A549 (cell line): Measurements from ENCODE around the gene NCAPD3. TPM values are rescaled to one million over a fixed set of nuclear protein-coding genes. Genes with fewer than 3 reads are reported as not detected.

Source experiments
- ATAC-seq, 2 experiments: fragments of 200-7000 bp in 1 of 2; fragments of >200 bp in 1 of 2; cut with Nextera tagmentation in 1 of 2; cut with Tn5 transposase in 1 of 2; 3 replicates each; pipeline versions ENCODE4 v1.8.0 to v1.9.1; 2018 to 2020; ENCODE audit warnings: mild to moderate bottlenecking in 1 of 2, moderate library complexity in 1 of 2
- CTCF ChIA-PET: fragments of 300-600 bp; sonication (Branson Sonifier 250); formaldehyde crosslinking; extraction: SDS; loops from one replicate; lab custom pipeline; 2021; ENCODE audit warnings: antibody characterized with exemption, inconsistent platforms; lab: Yijun Ruan, JAX
- POLR2A ChIA-PET: fragments of 350-600 bp; formaldehyde crosslinking; extraction: SDS; loops from one replicate; lab custom pipeline; 2021; ENCODE audit warnings: antibody characterized with exemption, inconsistent platforms; lab: Yijun Ruan, JAX
- DNase-seq, 2 experiments: peaks; one replicate each; pipeline versions ENCODE4 v3.0.0 to v3.0.0-alpha.2; 2011 to 2016; ENCODE audit warnings: low read depth in 1 of 2, low spot score in 1 of 2
- FAIRE-seq: peaks from 2 replicates; lab custom pipeline; 2011; peaks lifted over from hg19 to GRCh38; lab: Jason Lieb, UNC
- H3K27ac ChIP-seq, 2 experiments: fragments of >200 bp; sonication (Bioruptor Twin); formaldehyde crosslinking; 3 replicates each; pipeline ENCODE4 v1.5.1; 2016 to 2017
- H3K4me1 ChIP-seq: fragments of >200 bp; sonication (Bioruptor Twin); formaldehyde crosslinking; 3 replicates; pipeline ENCODE4 v1.6.1; 2016
- H3K4me2 ChIP-seq: fragments of >200 bp; sonication (Bioruptor Twin); formaldehyde crosslinking; 3 replicates; pipeline ENCODE4 v1.6.1; 2016
- H3K4me3 ChIP-seq: fragments of >200 bp; sonication (Bioruptor Twin); formaldehyde crosslinking; 3 replicates; pipeline ENCODE4 v1.5.1; 2016
- H3K9me3 ChIP-seq: fragments of >200 bp; sonication (Bioruptor Twin); formaldehyde crosslinking; 3 replicates; pipeline ENCODE4 v1.6.1; 2016
- ATOH8 ChIP-seq: fragments of 250-450 bp; sonication (Bioruptor Pico); IDR thresholded peaks from 2 replicates; pipeline ENCODE4 v1.5.0; 2020; ENCODE audit warnings: low read depth, mild to moderate bottlenecking, moderate library complexity
- BHLHE40 ChIP-seq: IDR thresholded peaks from 2 replicates; pipeline ENCODE4 v1.6.1; 2012; ENCODE audit warnings: low read depth, low read length, inconsistent platforms
- CBX2 ChIP-seq: fragments of 200-600 bp; sonication (generic); IDR thresholded peaks from 2 replicates; pipeline ENCODE4 v1.6.1; 2016; ENCODE audit warnings: low read depth, mild to moderate bottlenecking, borderline replicate concordance
- CHD2 ChIP-seq: fragments of 150-350 bp; IDR thresholded peaks from 2 replicates; pipeline ENCODE4 v1.6.1; 2014; ENCODE audit warnings: low read length; ENCODE audit not compliant: partially characterized antibody
- CTCF ChIP-seq: fragments of >200 bp; sonication (Bioruptor Twin); formaldehyde crosslinking; IDR thresholded peaks from 3 replicates; pipeline ENCODE4 v1.5.1; 2016
- EHF ChIP-seq: fragments of 250-450 bp; sonication (Bioruptor Pico); IDR thresholded peaks from 2 replicates; pipeline ENCODE4 v1.5.0; 2020; ENCODE audit warnings: mild to moderate bottlenecking
- EHMT2 ChIP-seq: fragments of 200-600 bp; sonication (generic); IDR thresholded peaks from 2 replicates; pipeline ENCODE4 v1.6.1; 2016; ENCODE audit warnings: antibody characterized with exemption, low read depth, mild to moderate bottlenecking, moderate library complexity
- EP300 ChIP-seq, 2 experiments: fragments of >200 bp; sonication (Bioruptor Twin); formaldehyde crosslinking; IDR thresholded peaks; 2 replicates in 1 of 2; 3 replicates in 1 of 2; pipeline ENCODE4 v1.6.1; 2016 to 2017
- ESRRA ChIP-seq: fragments of 150-350 bp; IDR thresholded peaks from 2 replicates; pipeline ENCODE4 v1.6.1; 2014; ENCODE audit warnings: mild to moderate bottlenecking, low read length, borderline replicate concordance
- FOSB ChIP-seq: fragments of 250-450 bp; sonication (Bioruptor Pico); IDR thresholded peaks from 2 replicates; pipeline ENCODE4 v1.5.0; 2020; ENCODE audit warnings: mild to moderate bottlenecking, moderate library complexity
- HEYL ChIP-seq: fragments of 250-450 bp; sonication (Bioruptor Pico); IDR thresholded peaks from 2 replicates; pipeline ENCODE4 v1.8.0; 2021; ENCODE audit warnings: mild to moderate bottlenecking, moderate library complexity
- HOXB13 ChIP-seq: fragments of 250-450 bp; sonication (Bioruptor Pico); IDR thresholded peaks from 2 replicates; pipeline ENCODE4 v1.5.0; 2020; ENCODE audit warnings: low read depth, mild to moderate bottlenecking, moderate library complexity
- HOXB5 ChIP-seq: fragments of 250-450 bp; sonication (Bioruptor Pico); IDR thresholded peaks from 2 replicates; pipeline ENCODE4 v1.5.0; 2020; ENCODE audit warnings: mild to moderate bottlenecking, moderate library complexity
- JUN ChIP-seq, 2 experiments: fragments of >200 bp; sonication (Bioruptor Twin); formaldehyde crosslinking; IDR thresholded peaks; 2 replicates in 1 of 2; 3 replicates in 1 of 2; pipeline ENCODE4 v1.6.1; 2016 to 2017
- JUNB ChIP-seq: fragments of >200 bp; sonication (Bioruptor Twin); formaldehyde crosslinking; IDR thresholded peaks from 2 replicates; pipeline ENCODE4 v1.6.1; 2016
- KDM1A ChIP-seq: fragments of 200-600 bp; sonication (generic); IDR thresholded peaks from 2 replicates; pipeline ENCODE4 v1.6.1; 2016; ENCODE audit warnings: low read depth, mild to moderate bottlenecking
- MAX ChIP-seq: IDR thresholded peaks from 2 replicates; pipeline ENCODE4 v1.6.1; 2012
- MAZ ChIP-seq: fragments of 150-350 bp; IDR thresholded peaks from 2 replicates; pipeline ENCODE4 v1.6.1; 2014; ENCODE audit warnings: antibody characterized with exemption, low read depth, low read length, borderline replicate concordance
- PBX3 ChIP-seq: IDR thresholded peaks from 2 replicates; pipeline ENCODE4 v1.6.1; 2012
- PHF8 ChIP-seq: fragments of 200-600 bp; sonication (generic); IDR thresholded peaks from 2 replicates; pipeline ENCODE4 v1.6.1; 2016; ENCODE audit warnings: low read depth, mild to moderate bottlenecking, antibody characterized with exemption, moderate library complexity, borderline replicate concordance
- POLR2A ChIP-seq: IDR thresholded peaks from 2 replicates; pipeline ENCODE4 v1.6.1; 2012; ENCODE audit warnings: mild to moderate bottlenecking, low read length
- RAD21 ChIP-seq, 2 experiments: fragments of >200 bp in 1 of 2; sonication (Bioruptor Twin) in 1 of 2; formaldehyde crosslinking in 1 of 2; IDR thresholded peaks in 1 of 2; conservative IDR thresholded peaks in 1 of 2; 2 replicates in 1 of 2; 3 replicates in 1 of 2; pipeline ENCODE4 v1.6.1; 2012 to 2018; ENCODE audit warnings: inconsistent platforms in 1 of 2
- RARB ChIP-seq: fragments of 250-450 bp; sonication (Bioruptor Pico); IDR thresholded peaks from 2 replicates; pipeline ENCODE4 v1.8.0; 2021; ENCODE audit warnings: mild to moderate bottlenecking, moderate library complexity
- RCOR1 ChIP-seq: fragments of 150-350 bp; IDR thresholded peaks from 2 replicates; pipeline ENCODE4 v1.6.1; 2014; ENCODE audit warnings: antibody characterized with exemption, low read length, low read depth
- RFX5 ChIP-seq: fragments of 450-650 bp; IDR thresholded peaks from 2 replicates; pipeline ENCODE4 v1.7.1; 2014; ENCODE audit warnings: antibody characterized with exemption, mild to moderate bottlenecking, moderate library complexity
- RNF2 ChIP-seq: fragments of 200-600 bp; sonication (generic); IDR thresholded peaks from 2 replicates; pipeline ENCODE4 v1.6.1; 2016; ENCODE audit warnings: low read depth, mild to moderate bottlenecking, antibody characterized with exemption, moderate library complexity, borderline replicate concordance
- SMC3 ChIP-seq: fragments of >200 bp; sonication (Bioruptor Twin); formaldehyde crosslinking; IDR thresholded peaks from 3 replicates; pipeline ENCODE4 v1.6.1; 2018; ENCODE audit warnings: inconsistent platforms
- ZC3H11A ChIP-seq: fragments of 450-650 bp; IDR thresholded peaks from 2 replicates; pipeline ENCODE4 v1.6.1; 2014; ENCODE audit warnings: antibody characterized with exemption, mild to moderate bottlenecking
- ZSCAN20 ChIP-seq: fragments of 250-450 bp; sonication (Bioruptor Pico); IDR thresholded peaks from 2 replicates; pipeline ENCODE4 v1.8.0; 2022; ENCODE audit warnings: mild to moderate bottlenecking, moderate library complexity
- WGBS: methylation state at CpG from one replicate; pipeline ENCODE4 v1.1.6; 2017; ENCODE audit errors: missing lambda C conversion rate; 5-methylcytosine and 5-hydroxymethylcytosine counted together
- polyA plus RNA-seq, 4 experiments: library from polyadenylated mRNA; depleted of rRNA in 3 of 4; stranded (reverse); fragments of >200 nt; fragmentation: RNase III in 1 of 4; extraction: RNeasy Plus Mini Kit Qiagen cat#74134 plus additional on column Dnase treatment in 1 of 4; gene quantifications; 2 replicates in 3 of 4; 3 replicates in 1 of 4; pipeline ENCODE4 v1.2.3, GENCODE V29; 2011 to 2017
- TF ChIP-seq, protein P1 (sequence below): fragments of 450-650 bp; IDR thresholded peaks from 2 replicates; pipeline ENCODE4 v1.6.1; 2014; ENCODE audit warnings: antibody characterized with exemption

NCAPD3 gene
- polyA plus RNA-seq, 2 of the 4 experiments (the other 2 are of a cell fraction) = 26.6 to 36.0 TPM

GRCh38 chr11:134171951-134172350 is 51.8 kb downstream of the NCAPD3 start (continued):
- TF ChIP-seq RAD21 (conservative IDR thresholded peaks at IDR 0.05 in 1 of 2, IDR thresholded peaks at IDR 0.05 in 1 of 2) (no peak), KDM1A (no peak), ZC3H11A (no peak), CHD2 (no peak), EHF (CRISPR knock-in tag) (no peak), RARB (CRISPR knock-in tag) (no peak), MAX (no peak), POLR2A (no peak)

GRCh38 chr11:134170919-134171281 is 52.9 kb downstream of the NCAPD3 start:
- FAIRE-seq (no peak), ATAC-seq (no peak), DNase-seq (no peak)
- Histone ChIP-seq H3K4me1 (no peaks in the 10 kb centered on the region), H3K4me3 (no peak overlapping the region), H3K4me2 (no peak overlapping the region), H3K27ac (no peak overlapping the region), H3K9me3 (peaks cover 20% of the 10 kb centered on the region; the same call in 2 of the 3 replicates)
- ChIA-PET CTCF (interaction anchor here (0.9 kb wide), 1 partner anchor 53 kb away, joined by 3 read pairs; the partner anchor contains the start of gene NCAPD3), POLR2A (no interaction called here)
- WGBS = 93% methylated on average over 5 of the region's 5 CpGs
- TF ChIP-seq HEYL (CRISPR knock-in tag) (no peak), RCOR1 (no peak), EHMT2 (no peak), RAD21 (conservative IDR thresholded peaks at IDR 0.05 in 1 of 2, IDR thresholded peaks at IDR 0.05 in 1 of 2) (no peak), ATOH8 (CRISPR knock-in tag) (no peak), ESRRA (no peak), CTCF (no peak), JUNB (no peak), PBX3 (no peak), FOSB (CRISPR knock-in tag) (no peak), RARB (CRISPR knock-in tag) (no peak), RFX5 (no peak), EP300 (IDR thresholded peaks at IDR 0.05) (no peak), HOXB5 (CRISPR knock-in tag) (no peak), HOXB13 (CRISPR knock-in tag) (no peak), BHLHE40 (no peak), JUN (IDR thresholded peaks at IDR 0.05) (no peak)

- DNase-seq (no peak), FAIRE-seq (no peak), ATAC-seq (no peak)
- H3K9me3 ChIP-seq = peaks cover 25% of the 10 kb centered on the region; the same call in 2 of the 3 replicates
- H3K4me2 ChIP-seq = no peak overlapping the region
- POLR2A ChIA-PET = no interaction called here
- WGBS = 87% methylated on average over 6 of the region's 6 CpGs
- no peak overlapping the region for H3K27ac ChIP-seq
- H3K4me3 ChIP-seq = no peak overlapping the region
- CTCF ChIA-PET = interaction anchor here (0.9 kb wide), 1 partner anchor 54 kb away, joined by 3 read pairs; the partner anchor contains the start of gene NCAPD3
- H3K4me1 ChIP-seq = no peaks in the 10 kb centered on the region
- TF ChIP-seq SMC3 (no peak), CTCF (no peak), MAZ (no peak), RNF2 (no peak), RAD21 (conservative IDR thresholded peaks at IDR 0.05 in 1 of 2, IDR thresholded peaks at IDR 0.05 in 1 of 2) (no peak), HEYL (CRISPR knock-in tag) (no peak), PHF8 (no peak), CBX2 (no peak), ZSCAN20 (CRISPR knock-in tag) (no peak)
- TF ChIP-seq, protein P1, sequence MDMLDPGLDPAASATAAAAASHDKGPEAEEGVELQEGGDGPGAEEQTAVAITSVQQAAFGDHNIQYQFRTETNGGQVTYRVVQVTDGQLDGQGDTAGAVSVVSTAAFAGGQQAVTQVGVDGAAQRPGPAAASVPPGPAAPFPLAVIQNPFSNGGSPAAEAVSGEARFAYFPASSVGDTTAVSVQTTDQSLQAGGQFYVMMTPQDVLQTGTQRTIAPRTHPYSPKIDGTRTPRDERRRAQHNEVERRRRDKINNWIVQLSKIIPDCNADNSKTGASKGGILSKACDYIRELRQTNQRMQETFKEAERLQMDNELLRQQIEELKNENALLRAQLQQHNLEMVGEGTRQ = no peak
These were observed 53.4 kb downstream of the NCAPD3 start for GRCh38 chr11:134170177-134170918.
